ENCODE results near the gene BANP.
A peak's percentile ranks its signal among the peaks of the same experiment; 100 is the strongest.

BANP gene

DNA sequence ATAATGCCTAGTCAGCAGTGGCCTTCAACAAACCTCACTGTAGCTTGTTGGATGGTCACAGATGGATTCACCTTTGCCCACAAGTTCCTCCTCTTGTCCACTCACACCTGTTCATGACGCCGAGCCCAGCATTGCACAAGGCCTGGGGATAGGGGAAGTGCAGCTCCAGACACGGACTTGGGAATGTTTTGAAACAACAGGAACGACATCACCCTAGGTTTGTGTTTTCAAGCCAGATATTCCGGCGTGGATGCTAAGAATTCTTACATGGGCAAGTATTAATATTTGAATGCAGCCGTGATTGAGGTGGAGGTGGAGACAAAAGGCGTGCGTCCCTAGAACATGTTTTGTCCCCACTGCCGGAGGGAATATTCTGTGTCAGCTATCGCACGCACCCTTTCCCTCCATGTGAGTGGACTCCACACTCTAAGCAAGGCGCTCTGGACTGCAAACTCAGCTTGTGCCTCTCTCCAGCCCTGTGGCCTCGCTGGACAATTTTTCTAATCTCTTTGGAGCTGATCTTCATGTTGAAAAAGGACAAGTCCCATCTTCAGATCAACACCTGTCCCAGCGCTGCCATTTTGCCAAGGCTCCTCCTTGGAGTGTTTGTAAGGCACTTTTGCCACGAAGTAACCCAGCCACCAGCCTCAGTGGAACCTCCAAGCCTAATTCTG lies 2.0 kb upstream of the BANP start (continued):
- TF ChIP-seq, protein P1, sequence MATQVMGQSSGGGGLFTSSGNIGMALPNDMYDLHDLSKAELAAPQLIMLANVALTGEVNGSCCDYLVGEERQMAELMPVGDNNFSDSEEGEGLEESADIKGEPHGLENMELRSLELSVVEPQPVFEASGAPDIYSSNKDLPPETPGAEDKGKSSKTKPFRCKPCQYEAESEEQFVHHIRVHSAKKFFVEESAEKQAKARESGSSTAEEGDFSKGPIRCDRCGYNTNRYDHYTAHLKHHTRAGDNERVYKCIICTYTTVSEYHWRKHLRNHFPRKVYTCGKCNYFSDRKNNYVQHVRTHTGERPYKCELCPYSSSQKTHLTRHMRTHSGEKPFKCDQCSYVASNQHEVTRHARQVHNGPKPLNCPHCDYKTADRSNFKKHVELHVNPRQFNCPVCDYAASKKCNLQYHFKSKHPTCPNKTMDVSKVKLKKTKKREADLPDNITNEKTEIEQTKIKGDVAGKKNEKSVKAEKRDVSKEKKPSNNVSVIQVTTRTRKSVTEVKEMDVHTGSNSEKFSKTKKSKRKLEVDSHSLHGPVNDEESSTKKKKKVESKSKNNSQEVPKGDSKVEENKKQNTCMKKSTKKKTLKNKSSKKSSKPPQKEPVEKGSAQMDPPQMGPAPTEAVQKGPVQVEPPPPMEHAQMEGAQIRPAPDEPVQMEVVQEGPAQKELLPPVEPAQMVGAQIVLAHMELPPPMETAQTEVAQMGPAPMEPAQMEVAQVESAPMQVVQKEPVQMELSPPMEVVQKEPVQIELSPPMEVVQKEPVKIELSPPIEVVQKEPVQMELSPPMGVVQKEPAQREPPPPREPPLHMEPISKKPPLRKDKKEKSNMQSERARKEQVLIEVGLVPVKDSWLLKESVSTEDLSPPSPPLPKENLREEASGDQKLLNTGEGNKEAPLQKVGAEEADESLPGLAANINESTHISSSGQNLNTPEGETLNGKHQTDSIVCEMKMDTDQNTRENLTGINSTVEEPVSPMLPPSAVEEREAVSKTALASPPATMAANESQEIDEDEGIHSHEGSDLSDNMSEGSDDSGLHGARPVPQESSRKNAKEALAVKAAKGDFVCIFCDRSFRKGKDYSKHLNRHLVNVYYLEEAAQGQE (tag by site-specific recombination; IDR thresholded peaks at IDR 0.05), result no peak
- TF ChIP-seq ZNF658 (tag by site-specific recombination; IDR thresholded peaks at IDR 0.05) (no peak), ZNF837 (tag by site-specific recombination; IDR thresholded peaks at IDR 0.05) (no peak), ZSCAN30 (tag by site-specific recombination; IDR thresholded peaks at IDR 0.05) (no peak), GFI1B (tag by site-specific recombination; IDR thresholded peaks at IDR 0.05) (no peak), ZNF785 (tag by site-specific recombination; IDR thresholded peaks at IDR 0.05) (no peak), KLF9 (tag by site-specific recombination; IDR thresholded peaks at IDR 0.05; ENCODE audit: low read depth) (no peak), ZNF600 (tag by site-specific recombination; IDR thresholded peaks at IDR 0.05) (no peak)
- TF ChIP-seq, protein P2, sequence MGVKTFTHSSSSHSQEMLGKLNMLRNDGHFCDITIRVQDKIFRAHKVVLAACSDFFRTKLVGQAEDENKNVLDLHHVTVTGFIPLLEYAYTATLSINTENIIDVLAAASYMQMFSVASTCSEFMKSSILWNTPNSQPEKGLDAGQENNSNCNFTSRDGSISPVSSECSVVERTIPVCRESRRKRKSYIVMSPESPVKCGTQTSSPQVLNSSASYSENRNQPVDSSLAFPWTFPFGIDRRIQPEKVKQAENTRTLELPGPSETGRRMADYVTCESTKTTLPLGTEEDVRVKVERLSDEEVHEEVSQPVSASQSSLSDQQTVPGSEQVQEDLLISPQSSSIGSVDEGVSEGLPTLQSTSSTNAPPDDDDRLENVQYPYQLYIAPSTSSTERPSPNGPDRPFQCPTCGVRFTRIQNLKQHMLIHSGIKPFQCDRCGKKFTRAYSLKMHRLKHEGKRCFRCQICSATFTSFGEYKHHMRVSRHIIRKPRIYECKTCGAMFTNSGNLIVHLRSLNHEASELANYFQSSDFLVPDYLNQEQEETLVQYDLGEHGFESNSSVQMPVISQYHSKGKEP (tag by site-specific recombination; IDR thresholded peaks at IDR 0.05), result no peak
- TF ChIP-seq, protein P3, sequence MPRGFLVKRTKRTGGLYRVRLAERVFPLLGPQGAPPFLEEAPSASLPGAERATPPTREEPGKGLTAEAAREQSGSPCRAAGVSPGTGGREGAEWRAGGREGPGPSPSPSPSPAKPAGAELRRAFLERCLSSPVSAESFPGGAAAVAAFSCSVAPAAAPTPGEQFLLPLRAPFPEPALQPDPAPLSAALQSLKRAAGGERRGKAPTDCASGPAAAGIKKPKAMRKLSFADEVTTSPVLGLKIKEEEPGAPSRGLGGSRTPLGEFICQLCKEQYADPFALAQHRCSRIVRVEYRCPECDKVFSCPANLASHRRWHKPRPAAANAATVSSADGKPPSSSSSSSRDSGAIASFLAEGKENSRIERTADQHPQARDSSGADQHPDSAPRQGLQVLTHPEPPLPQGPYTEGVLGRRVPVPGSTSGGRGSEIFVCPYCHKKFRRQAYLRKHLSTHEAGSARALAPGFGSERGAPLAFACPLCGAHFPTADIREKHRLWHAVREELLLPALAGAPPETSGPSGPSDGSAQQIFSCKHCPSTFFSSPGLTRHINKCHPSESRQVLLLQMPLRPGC (tag by site-specific recombination; IDR thresholded peaks at IDR 0.05), result no peak

DNA sequence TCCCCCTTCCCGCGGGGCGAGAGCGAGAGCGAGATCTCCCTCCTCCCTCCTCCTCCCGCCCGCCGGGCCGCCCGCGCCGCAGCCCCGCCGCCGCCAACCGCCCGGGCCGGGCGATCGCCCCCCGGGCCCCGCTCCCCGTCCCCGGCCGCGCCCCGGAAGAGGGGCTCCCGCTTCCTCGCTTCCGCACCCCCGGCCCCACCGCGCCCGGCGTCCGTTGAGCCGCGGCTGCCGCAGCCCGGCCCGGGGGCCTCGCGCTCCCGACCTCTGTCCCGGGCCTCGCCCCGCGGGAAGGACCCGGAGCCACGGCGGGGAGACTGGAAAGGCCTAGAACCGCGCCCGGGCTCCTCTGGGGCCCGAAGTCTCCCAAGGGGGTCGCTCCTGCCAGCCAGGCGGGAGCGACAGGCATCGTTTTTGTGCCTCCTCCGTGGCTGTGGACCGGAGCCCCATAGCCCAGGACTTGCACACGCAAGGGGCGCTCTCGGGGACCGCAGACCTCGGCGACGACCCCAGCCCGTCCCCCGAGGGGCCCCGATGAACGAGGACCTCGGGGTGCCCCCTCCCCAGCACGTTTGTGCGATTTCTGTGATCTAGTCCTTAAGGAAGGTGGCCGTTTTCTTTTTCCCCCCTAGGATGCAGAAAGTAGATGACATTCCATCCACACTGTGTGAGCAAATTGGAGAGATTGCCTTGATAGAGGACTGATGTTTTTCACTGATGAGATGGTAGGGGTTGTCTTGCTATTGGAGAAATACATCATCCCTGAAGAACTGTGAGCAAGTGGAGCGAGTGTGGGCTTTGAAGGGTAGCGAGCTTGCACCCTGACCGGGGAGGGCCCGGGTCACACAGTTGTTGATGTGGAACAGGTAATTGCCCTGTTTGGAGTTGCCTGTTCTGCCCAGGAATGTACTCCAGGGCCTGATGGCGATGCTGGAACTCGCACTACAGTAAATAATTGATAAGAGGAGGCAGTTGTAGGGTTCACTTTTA lies 611 bp downstream of the BANP start:
- H3K4me1 ChIP-seq (ENCODE audit: control insufficient read depth, insufficient read depth, low read length), result peaks cover 16% of the 10 kb centered on the region
- peaks cover 4 to 32% of the 10 kb centered on the region in 2 experiments; a peak in 2 of 3 replicates for H3K36me3 ChIP-seq (ENCODE audit: control insufficient read depth in 2 of 2, insufficient read depth in 1 of 2, low read length in 2 of 2)
- ChIA-PET CTCF (interaction anchor here (0.6 to 1.4 kb wide), 2 partner anchors 173 to 180 kb away, joined by 3 to 6 read pairs; no protein-coding TSS in a partner anchor), POLR2A (interaction anchor here (0.5 to 1.5 kb wide), 9 partner anchors 9 to 1922 kb away, joined by 3 to 7 read pairs (median 4); partner anchors contain the start of genes FBXO31, KLHDC4, TCF25 and ZC3H18)
- peak overlapping the region; percentile 85 for H3K27ac ChIP-seq (ENCODE audit: extremely low read depth, low read depth, low read length)
- H3K4me3 ChIP-seq (ENCODE audit: low read depth, low read length), result peak overlapping the region; percentile 82
- H3K9me3 ChIP-seq (ENCODE audit: control insufficient read depth, insufficient read depth, low read depth, low read length), result no peaks in the 10 kb centered on the region
- TF ChIP-seq, protein P4, sequence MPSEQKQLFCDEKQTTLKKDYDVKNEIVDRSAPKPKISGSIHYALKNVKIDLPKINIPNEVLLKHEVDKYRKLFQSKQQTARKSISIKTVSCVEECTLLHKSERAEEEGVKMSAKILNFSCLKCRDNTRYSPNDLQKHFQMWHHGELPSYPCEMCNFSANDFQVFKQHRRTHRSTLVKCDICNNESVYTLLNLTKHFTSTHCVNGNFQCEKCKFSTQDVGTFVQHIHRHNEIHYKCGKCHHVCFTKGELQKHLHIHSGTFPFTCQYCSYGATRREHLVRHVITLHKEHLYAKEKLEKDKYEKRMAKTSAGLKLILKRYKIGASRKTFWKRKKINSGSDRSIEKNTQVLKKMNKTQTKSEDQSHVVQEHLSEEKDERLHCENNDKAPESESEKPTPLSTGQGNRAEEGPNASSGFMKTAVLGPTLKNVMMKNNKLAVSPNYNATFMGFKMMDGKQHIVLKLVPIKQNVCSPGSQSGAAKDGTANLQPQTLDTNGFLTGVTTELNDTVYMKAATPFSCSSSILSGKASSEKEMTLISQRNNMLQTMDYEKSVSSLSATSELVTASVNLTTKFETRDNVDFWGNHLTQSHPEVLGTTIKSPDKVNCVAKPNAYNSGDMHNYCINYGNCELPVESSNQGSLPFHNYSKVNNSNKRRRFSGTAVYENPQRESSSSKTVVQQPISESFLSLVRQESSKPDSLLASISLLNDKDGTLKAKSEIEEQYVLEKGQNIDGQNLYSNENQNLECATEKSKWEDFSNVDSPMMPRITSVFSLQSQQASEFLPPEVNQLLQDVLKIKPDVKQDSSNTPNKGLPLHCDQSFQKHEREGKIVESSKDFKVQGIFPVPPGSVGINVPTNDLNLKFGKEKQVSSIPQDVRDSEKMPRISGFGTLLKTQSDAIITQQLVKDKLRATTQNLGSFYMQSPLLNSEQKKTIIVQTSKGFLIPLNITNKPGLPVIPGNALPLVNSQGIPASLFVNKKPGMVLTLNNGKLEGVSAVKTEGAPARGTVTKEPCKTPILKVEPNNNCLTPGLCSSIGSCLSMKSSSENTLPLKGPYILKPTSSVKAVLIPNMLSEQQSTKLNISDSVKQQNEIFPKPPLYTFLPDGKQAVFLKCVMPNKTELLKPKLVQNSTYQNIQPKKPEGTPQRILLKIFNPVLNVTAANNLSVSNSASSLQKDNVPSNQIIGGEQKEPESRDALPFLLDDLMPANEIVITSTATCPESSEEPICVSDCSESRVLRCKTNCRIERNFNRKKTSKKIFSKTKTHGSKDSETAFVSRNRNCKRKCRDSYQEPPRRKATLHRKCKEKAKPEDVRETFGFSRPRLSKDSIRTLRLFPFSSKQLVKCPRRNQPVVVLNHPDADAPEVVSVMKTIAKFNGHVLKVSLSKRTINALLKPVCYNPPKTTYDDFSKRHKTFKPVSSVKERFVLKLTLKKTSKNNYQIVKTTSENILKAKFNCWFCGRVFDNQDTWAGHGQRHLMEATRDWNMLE (tag by site-specific recombination; conservative IDR thresholded peaks at IDR 0.05; ENCODE audit: low read depth), result no peak
- TF ChIP-seq ZNF621 (tag by site-specific recombination; IDR thresholded peaks at IDR 0.05), result no peak
- TF ChIP-seq ZNF529 (tag by site-specific recombination; IDR thresholded peaks at IDR 0.05; ENCODE audit: insufficient replicate concordance), result no peak
- TF ChIP-seq, protein P5, sequence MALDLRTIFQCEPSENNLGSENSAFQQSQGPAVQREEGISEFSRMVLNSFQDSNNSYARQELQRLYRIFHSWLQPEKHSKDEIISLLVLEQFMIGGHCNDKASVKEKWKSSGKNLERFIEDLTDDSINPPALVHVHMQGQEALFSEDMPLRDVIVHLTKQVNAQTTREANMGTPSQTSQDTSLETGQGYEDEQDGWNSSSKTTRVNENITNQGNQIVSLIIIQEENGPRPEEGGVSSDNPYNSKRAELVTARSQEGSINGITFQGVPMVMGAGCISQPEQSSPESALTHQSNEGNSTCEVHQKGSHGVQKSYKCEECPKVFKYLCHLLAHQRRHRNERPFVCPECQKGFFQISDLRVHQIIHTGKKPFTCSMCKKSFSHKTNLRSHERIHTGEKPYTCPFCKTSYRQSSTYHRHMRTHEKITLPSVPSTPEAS (tag by site-specific recombination; IDR thresholded peaks at IDR 0.05), result no peak
- 0 out of 2 replicates have a peak, but pooled peaks have one; percentile 40 for TF ChIP-seq ZNF600 (tag by site-specific recombination; IDR thresholded peaks at IDR 0.05)
- TF ChIP-seq HOXD13 (CRISPR knock-in tag; IDR thresholded peaks at IDR 0.05; ENCODE audit: borderline replicate concordance), result no peak
- TF ChIP-seq, protein P6, sequence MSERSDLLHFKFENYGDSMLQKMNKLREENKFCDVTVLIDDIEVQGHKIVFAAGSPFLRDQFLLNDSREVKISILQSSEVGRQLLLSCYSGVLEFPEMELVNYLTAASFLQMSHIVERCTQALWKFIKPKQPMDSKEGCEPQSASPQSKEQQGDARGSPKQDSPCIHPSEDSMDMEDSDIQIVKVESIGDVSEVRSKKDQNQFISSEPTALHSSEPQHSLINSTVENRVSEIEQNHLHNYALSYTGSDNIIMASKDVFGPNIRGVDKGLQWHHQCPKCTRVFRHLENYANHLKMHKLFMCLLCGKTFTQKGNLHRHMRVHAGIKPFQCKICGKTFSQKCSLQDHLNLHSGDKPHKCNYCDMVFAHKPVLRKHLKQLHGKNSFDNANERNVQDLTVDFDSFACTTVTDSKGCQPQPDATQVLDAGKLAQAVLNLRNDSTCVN (tag by site-specific recombination; optimal IDR thresholded peaks at IDR 0.05), result peak; percentile 23
